ENCODE data around the gene UPP2.

UPP2 gene

DNA sequence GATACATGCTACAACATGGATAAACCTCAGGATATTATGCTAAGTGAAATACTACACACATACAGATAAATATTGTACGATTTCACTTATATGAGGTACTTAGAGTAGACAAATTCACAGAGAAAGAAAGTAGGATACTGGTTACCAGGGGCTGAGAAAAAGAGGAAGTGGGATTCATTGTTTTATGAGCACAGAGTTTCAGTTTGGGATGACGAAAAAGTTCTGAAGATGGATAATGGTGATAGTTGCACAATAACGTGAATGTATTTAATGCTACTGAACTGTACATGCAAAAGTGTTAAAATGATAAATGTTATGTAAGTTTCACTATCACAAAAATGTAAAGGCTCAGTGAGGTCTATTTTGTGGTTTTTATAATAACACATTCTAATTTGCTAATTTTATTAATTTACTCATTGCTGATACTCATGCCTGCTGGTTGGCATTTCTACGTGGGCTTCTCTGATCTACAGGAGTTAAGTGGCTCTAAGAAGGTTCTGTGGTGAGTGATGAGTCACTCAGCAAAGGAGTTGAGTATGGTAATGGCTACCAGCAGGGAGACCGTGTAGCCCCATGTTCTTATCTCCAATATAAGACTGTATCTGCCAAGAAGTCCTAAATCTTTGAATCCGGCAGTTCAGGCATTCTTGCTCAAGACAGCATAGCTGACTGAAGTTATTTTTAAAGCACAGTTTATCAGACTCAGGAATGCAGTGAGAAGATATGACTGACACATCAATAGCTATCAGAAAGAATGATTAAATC is 41.1 kb downstream of the UPP2 start:
- no peak for DNase-seq (ENCODE audit: low read depth)

- no peak for DNase-seq (ENCODE audit: low read depth)
Observed at GRCh38 chr2:158143703-158144360, 42.2 kb downstream of the UPP2 start.

GRCh38 chr2:158144914-158145625 is 43.4 kb downstream of the UPP2 start:
- DNase-seq (ENCODE audit: low read depth): no peak

DNA sequence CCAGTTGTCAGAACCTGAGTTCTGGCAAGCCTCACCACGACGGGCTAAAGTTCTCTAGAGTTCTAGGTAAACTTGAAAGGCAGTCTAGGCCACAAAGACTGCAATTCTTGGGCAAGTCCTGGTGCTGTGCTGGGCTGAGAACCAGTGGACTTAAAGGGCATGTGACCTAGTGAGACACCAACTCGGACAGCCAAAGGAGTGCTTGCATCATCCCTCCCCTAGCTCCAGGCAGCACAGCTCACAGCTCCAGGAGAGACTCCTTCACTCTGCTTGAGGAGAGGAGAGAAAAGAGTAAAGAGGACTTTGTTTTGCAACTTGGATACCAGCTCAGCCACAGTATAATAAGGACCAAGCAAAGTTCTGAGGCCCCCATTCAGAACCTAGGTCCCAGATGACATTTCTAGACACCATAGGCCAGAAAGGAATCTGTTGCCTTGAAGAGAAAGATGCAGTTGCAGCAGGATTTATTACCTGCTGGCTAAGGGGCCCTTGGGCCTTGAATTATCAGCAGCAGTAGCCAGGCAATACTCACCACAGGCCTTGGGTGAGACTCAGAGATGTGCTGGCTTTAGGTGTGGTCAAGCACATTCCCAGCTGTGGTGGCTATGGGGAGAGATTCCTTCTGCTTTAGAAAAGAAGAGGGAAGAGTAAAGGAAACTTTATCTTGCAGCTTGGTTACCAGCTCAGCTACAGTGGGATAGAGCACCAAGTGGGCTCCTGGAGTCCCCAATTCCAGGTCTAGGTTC is 51.8 kb downstream of the UPP2 start:
- DNase-seq (ENCODE audit: low read depth): no peak

DNA sequence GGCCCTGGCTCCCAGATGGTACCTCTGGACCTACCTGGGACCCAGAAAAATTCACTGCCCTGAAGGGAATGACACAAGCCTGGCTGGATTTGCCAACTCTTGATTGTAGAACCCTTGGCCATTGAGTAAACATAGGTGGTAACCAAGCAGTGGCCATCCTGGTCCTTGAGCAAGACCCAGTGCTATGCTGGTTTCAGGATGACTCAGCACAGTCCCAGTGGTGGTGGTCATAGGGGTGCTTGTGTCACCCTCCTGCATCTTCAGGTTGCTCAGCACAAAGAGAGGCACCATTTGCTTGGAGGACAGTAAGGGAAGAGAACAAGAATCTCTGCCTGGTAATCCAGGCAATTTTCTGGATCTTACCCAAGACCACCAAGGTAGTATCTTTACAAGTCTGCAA is 52.9 kb downstream of the UPP2 start:
- DNase-seq (ENCODE audit: low read depth): no peak

GRCh38 chr2:158172719-158173118 is 71.0 kb downstream of the UPP2 start:
- no peak for DNase-seq (ENCODE audit: low read depth)

DNA sequence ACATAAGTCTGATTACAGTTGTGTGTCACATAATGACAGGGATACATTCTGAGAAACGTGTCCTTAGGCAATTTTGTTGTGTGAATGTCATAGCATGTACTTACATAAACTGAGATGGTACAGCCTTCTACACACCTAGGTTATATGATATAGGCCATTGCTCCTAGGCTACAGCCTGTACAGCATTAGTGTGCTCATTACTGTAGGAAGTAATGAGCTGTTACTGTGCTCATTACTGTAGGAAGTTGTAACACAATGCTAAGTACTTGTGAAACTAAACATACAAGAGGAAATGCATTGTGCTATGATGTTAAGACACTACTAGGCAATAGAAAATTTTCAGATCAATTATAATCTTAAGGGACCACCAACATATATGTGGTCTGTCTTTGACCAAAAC is 72.8 kb downstream of the UPP2 start:
- no peak for DNase-seq (ENCODE audit: low read depth)

- DNase-seq (ENCODE audit: low read depth): no peak
Observed at GRCh38 chr2:158174956-158175355, 73.3 kb downstream of the UPP2 start.

DNA sequence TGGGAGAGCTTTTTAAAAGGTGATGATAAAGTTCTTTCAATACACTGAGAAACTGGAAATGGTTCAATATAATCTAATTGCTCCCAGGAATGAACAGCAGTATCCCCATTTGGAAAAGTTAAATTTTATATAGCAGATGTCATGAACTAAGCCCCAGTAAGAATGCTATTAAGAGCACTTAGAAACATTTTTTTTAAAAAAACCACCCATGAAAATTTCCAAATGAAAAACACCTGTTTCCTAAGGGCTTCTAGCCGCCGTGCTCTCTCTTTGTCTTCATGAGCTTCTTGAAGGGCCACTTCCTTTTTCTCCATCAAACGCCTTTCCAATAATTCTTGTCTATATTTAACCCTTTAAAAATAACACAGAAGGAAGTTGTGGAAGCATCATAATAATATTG is 77.0 kb downstream of the UPP2 start:
- DNase-seq (ENCODE audit: low read depth): no peak

DNA sequence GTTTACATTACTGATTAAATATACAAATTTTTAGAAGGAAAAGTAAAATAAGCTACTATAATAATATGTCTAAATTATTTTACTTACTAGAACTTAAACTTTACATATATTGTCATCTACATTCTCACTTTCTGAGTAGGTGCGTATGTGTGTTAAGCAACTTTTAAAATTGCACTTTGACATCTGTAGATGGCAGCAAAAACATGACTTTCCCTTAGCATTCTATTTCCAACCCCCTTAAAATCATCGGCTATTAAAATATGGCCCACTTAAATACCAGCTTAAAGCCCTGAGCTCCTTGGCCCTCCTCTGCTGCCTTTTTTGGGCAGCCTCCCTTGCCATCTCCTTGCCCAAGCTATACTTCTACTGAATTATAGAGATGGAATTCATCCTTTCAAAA is 78.0 kb downstream of the UPP2 start:
- no peak for DNase-seq (ENCODE audit: low read depth)

GRCh38 chr2:158181171-158181570 is 79.5 kb downstream of the UPP2 start:
- DNase-seq (ENCODE audit: low read depth): no peak

- DNase-seq (ENCODE audit: low read depth): no peak
Observed at GRCh38 chr2:158182676-158183295, 81.1 kb downstream of the UPP2 start.

GRCh38 chr2:158184001-158184400 is 82.3 kb downstream of the UPP2 start:
- no peak for DNase-seq (ENCODE audit: low read depth)

GRCh38 chr2:158184556-158185343 is 83.1 kb downstream of the UPP2 start:
- no peak for DNase-seq (ENCODE audit: low read depth)
